RCC 7860 (cell line): ENCODE results near the gene UNC5B.
"Not testable (repeated sequence)": the region's sequence is repeated elsewhere in the genome, so short reads cannot be mapped to it uniquely, and the experiment has no call there.

Experiments
- DNase-seq: peaks from one replicate; pipeline ENCODE4 v3.0.0-alpha.2; 2015; ENCODE audit warnings: low spot score
- FAIRE-seq: peaks from 2 replicates; lab custom pipeline; 2012; peaks lifted over from hg19 to GRCh38; lab: Jason Lieb, UNC

UNC5B gene

GRCh38 chr10:71266147-71266917 lies 54.0 kb downstream of the UNC5B start:
- FAIRE-seq, result no peak
- no peak for DNase-seq

- FAIRE-seq (no peak), DNase-seq (no peak)
Observed at GRCh38 chr10:71266918-71267442, 54.6 kb downstream of the UNC5B start.

GRCh38 chr10:71267508-71268240 lies 55.3 kb downstream of the UNC5B start:
- FAIRE-seq (no peak), DNase-seq (no peak)

- no peak for DNase-seq
- FAIRE-seq, result no peak
Observed at GRCh38 chr10:71268247-71268691, 55.9 kb downstream of the UNC5B start.

GRCh38 chr10:71268758-71269157 lies 56.4 kb downstream of the UNC5B start:
- no peak for FAIRE-seq
- no peak for DNase-seq

- no peak for DNase-seq
Observed at GRCh38 chr10:71269301-71270288, 57.2 kb downstream of the UNC5B start.

GRCh38 chr10:71270301-71271220 lies 58.2 kb downstream of the UNC5B start:
- peak; percentile 38 for DNase-seq
- FAIRE-seq, result no peak

More at GRCh38 chr10:71269301-71270288, 57.2 kb downstream of the UNC5B start:
- FAIRE-seq, result no peak

- DNase-seq (no peak), FAIRE-seq (no peak)
Observed at GRCh38 chr10:71271662-71272055, 59.3 kb downstream of the UNC5B start.

- DNase-seq (peak; percentile 66), FAIRE-seq (no peak)
Observed at GRCh38 chr10:71272056-71272771, 59.8 kb downstream of the UNC5B start.

- FAIRE-seq, result not testable (repeated sequence)
Observed at GRCh38 chr10:71272974-71273373, 60.6 kb downstream of the UNC5B start.

GRCh38 chr10:71273506-71273905 lies 61.1 kb downstream of the UNC5B start:
- DNase-seq, result no peak
- no peak for FAIRE-seq

More at GRCh38 chr10:71272974-71273373, 60.6 kb downstream of the UNC5B start:
- DNase-seq, result not testable (repeated sequence)

GRCh38 chr10:71274901-71275796 lies 62.8 kb downstream of the UNC5B start:
- no peak for DNase-seq
- FAIRE-seq, result no peak

- no peak for FAIRE-seq
- no peak for DNase-seq
Observed at GRCh38 chr10:71276873-71277272, 64.5 kb downstream of the UNC5B start.

- no peak for FAIRE-seq
- no peak for DNase-seq
Observed at GRCh38 chr10:71277914-71278665, 65.7 kb downstream of the UNC5B start.

- no peak for DNase-seq
- FAIRE-seq, result no peak
Observed at GRCh38 chr10:71278691-71279588, 66.6 kb downstream of the UNC5B start.

GRCh38 chr10:71279590-71280170 lies 67.3 kb downstream of the UNC5B start:
- FAIRE-seq, result no peak
- no peak for DNase-seq
